22Rv1 (cell line): ENCODE data around the gene PAX6.

Source experiments
- H3K27ac ChIP-seq: fragments of 450-650 bp; 2 replicates; pipeline ENCODE4 v1.5.1; 2017
- CTCF ChIP-seq: fragments of 450-650 bp; IDR thresholded peaks from 2 replicates; pipeline ENCODE4 v1.5.1; 2017; ENCODE audit warnings: mild to moderate bottlenecking
- ZFX ChIP-seq: fragments of 450-650 bp; IDR thresholded peaks from 2 replicates; pipeline ENCODE4 v1.6.1; 2017; ENCODE audit warnings: antibody characterized with exemption, borderline replicate concordance

The PAX6 gene

GRCh38 chr11:31786996-31787685, 24.0 kb downstream of the PAX6 start:
- TF ChIP-seq CTCF (no peak), ZFX (no peak)

GRCh38 chr11:31784611-31785010, 26.5 kb downstream of the PAX6 start:
- no peak overlapping the region for H3K27ac ChIP-seq
- TF ChIP-seq ZFX (no peak), CTCF (no peak)

More at GRCh38 chr11:31786996-31787685, 24.0 kb downstream of the PAX6 start:
- no peak overlapping the region for H3K27ac ChIP-seq

GRCh38 chr11:31783252-31783651, 27.9 kb downstream of the PAX6 start:
- no peak for TF ChIP-seq CTCF
- TF ChIP-seq ZFX, result no peak
- H3K27ac ChIP-seq, result no peak overlapping the region

GRCh38 chr11:31782257-31782656, 28.9 kb downstream of the PAX6 start:
- H3K27ac ChIP-seq, result no peak overlapping the region
- no peak for TF ChIP-seq ZFX
- no peak for TF ChIP-seq CTCF

- TF ChIP-seq CTCF (no peak), ZFX (no peak)
- H3K27ac ChIP-seq, result no peak overlapping the region
These were observed 30.6 kb downstream of the PAX6 start for GRCh38 chr11:31780480-31780971.

- H3K27ac ChIP-seq, result no peak overlapping the region
- TF ChIP-seq CTCF (no peak), ZFX (no peak)
These were observed 31.0 kb downstream of the PAX6 start for GRCh38 chr11:31780078-31780477.

- TF ChIP-seq ZFX (no peak), CTCF (no peak)
- no peak overlapping the region for H3K27ac ChIP-seq
These were observed 31.7 kb downstream of the PAX6 start for GRCh38 chr11:31779374-31779791.
